Activated CD4-positive, alpha-beta T cell treated with anti-CD3 and anti-CD28 coated beads, Interleukin-10, Interleukin-2, amounts not matched to agents 100 ng/mL and 50 ng/mL, durations not matched to agents 16 hours and 8 hours (primary cell): ENCODE data around the gene KRT14.
"Not testable (repeated sequence)": the region's sequence is repeated elsewhere in the genome, so short reads cannot be mapped to it uniquely, and the experiment has no call there.

ENCODE experiments used
- DNase-seq: peaks from one replicate; pipeline ENCODE4 v3.0.0-alpha.2; 2020

KRT14 gene

DNA sequence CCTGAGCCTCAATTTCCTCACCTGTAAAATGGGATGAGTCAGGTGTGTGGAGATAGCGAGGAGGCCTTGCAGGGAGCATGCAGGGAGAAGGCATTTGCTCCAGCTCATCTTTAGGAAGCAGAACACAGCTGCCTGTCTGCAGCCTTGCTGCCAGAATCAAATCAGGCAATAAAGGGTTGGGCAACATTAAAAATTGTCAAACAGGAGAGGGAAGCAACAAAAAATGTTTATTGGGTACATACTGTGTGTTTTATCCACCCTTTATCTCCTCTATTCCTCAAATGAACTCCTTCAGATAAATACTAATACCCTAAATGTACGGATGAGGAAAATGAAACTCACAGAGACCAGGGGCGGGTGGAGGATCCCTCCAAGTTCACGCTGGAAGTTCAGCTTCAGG is 13.6 kb upstream of the KRT14 start:
- DNase-seq: no peak

DNA sequence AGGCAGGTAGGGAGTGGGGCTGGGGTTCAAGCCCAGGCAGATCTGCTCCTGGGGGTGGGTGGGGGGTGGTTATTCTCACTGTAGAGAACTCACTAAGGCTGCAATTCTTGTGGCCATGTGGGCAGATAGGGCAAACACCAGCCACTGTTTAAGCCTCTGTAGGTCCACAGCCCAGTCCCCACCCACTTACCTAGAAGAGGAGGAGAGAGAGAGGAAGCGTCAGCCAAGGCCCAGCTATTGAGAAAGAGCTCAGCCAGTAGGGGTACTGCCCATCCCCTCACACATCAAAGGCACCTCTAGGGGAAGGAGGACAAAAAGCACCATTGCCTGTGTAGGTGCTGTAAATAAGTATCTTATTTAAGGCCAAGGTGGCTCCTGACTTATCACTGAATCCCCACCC is 13.0 kb upstream of the KRT14 start:
- DNase-seq: no peak

DNA sequence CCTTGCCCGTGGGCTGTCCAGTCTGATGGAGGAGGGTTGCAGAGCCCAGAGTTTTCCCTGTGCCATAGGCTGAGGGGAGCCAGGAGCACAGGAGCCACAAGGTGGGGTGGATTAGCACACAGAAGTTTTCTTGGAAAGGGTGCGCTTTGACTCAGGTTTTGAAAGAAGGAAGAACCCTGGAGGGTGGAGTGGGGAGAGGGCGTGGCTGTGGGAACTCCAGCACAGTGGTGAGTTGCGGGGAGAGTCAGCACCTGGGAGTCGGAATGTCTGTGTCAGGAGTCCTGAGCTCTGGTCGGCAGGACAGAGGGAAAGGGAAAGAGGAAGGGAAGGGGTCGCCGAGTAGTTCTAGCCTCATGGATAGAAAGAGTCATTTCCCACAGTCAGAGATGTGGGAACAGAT is 8.9 kb upstream of the KRT14 start:
- DNase-seq: no peak

DNA sequence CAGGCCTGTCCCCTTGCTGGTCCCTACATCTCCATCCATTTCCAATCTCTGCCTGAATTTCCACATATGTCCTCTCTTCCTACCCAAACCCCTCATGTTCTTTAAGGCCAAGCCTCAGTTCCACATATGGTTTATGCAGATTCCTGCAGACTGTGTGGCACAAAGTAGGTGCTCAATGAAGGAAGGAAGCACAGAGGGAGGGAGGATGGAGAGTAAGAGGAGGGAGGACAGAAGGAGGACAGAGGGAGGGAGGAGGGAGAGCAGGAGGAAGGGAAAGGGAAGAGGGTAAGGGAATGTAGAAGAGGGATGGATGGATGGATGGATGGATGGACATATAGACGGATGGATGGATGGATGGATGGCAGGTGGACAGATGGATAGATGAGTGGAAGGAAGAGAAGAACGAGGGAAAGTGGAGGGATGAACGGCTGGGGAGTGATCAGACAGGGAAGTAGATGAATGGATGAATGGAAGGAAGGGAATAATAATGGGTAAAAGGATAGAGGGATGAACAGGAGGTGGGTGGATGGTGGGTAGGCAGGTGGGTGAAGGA is 7.7 kb upstream of the KRT14 start:
- no peak for DNase-seq

DNA sequence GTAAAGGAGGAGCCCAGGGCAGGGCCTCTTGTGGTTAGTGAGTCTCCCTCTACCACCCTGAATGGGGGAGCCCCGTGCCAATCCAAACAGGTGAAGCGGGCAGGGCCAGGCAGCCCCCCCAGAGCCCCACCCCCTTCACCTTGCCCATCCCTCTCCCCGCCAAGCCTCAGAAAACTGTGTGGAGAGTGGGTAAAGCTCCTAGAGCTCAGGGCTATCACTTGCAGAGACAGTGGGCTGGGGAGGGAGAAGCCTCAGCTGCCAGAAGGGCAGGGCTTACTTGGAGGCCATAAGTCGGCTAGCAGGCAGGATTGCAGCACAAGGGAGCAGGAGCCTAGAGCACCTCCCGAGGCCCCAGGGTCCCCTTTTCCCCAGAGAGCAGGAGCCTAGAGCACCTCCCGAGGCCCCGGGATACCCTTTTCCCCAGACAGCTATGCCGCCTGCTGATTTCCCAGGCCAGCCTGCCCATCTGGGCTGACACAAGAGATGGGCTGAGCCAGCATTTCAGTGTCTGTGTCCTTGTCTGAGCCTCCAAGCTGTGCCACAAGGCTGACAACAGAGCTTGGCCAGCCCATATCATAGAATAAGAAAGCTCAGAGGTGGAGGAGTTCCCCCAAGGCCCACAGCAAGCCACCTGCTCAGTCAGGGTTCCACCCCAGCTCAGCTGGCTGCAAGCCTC is 6.7 kb upstream of the KRT14 start:
- DNase-seq: no peak

DNA sequence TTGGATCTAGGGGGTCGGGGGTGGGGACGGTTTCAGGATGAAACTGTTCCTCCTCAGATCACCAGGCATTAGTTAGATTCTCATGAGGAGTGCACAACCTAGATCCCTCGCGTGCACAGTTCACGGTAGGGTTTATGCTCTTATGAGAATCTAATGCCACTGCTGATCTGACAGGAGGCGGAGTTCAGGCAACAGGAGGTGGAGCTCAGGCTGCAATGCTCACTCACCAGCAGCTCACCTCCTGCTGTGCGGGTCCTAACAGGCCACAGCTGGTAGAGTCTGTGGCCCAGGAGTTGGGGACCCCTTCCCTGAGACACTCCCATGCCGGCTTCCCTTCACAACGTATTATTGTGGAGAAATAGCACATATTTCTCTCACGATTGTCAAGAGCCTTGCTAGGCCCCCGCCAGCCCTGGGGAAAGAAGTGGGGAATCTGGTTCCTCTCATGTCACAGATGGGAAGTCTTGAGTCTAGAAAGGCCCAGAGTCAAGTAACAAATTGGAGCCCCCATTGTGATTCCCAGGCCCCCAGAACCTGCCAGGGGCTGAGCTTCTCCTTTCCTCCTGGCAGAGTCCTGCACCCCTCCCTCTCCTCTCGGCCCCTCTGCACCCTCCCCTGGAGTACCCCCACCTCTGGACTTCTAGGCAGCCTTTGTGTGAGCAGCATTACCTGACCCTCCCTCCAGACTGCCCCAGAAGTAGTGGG is 6.1 kb upstream of the KRT14 start:
- no peak for DNase-seq

DNA sequence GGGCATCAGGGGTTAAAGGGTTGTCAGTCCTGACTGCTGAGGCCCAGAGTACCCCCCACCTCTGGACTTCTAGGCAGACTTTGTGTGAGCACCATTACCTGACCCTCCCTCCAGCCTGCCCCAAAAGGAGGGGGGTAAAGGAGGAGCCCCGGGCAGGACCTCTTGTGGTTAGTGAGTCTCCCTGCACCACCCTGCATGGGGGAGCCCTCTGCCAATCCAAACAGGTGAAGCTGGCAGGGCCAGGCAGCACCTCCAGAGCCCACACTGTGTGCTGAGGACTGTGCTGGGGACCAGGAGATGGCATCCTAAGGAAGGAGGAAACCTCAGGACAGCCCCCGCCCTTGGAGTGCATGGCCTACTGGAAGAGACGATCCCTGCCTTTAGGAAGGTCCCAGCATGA is 2.6 kb upstream of the KRT14 start:
- no peak for DNase-seq

DNA sequence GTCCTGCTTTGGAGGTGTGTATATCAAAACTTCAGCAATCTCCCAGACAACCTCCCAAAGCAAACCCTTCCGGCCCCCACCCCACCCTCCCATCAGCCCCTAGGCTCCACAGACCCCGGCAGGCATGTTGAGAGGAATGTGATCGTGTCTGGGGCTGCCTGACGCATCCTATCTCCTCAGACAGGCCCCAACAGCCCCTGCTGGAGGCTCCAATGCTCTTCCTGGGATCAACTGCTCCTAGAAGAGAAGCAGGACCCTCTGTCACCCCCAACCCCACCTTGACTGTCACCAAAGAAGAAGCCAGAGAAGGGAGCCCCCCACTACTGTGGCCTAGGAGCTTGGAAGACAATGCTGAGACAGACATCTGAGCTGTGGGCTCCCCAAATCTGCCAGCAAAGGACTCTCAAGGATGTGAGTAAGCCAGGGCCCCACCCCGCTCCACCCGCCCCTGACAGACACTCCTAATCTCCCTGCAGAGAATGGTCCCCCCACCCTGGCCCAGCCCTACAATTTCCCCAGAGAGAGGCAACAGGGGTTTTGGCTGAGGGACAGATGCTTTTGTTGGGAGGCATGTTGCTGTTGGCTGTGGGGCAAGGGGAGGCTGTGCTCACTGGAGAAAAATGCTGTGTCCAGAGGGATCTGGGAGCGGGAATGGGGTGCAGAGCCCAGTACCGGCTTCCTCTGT is 1.6 kb upstream of the KRT14 start:
- no peak for DNase-seq

DNA sequence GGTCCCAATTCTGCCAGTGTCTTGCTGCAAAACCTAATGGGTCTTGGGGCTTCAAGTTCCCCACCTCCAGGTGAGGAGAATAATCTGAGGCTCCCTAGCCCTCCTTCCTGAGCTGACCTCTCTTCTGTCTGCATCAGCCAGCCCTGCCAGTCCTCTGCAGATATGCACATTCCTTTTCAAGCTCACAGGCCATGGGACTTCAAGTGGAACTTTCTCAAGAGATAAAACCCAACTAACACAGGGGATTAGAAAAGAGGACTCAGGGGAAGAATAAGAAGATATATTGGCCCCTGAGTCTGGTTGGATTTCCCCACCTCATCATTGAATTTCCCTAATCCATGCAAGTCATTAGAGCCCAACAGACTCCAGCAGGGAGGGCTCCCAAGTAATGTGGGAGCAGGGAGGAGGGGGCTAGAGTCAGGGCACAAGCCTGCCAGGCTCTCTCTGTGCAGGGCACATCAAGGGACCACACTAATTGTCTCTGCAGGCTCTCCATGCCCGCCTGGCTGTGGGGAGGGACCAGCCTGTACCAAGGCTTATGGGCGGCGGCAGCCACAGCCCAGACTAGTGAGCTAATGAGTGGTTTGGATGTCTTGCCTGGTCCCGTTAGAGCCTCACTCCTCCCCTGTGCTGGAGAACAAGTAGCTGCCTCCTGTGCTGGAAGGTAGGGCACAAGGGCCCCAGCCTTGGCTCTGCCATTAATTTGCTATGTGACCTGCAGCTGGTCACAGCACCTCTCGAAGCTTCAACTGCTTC is 1.2 kb downstream of the KRT14 start:
- no peak for DNase-seq

DNA sequence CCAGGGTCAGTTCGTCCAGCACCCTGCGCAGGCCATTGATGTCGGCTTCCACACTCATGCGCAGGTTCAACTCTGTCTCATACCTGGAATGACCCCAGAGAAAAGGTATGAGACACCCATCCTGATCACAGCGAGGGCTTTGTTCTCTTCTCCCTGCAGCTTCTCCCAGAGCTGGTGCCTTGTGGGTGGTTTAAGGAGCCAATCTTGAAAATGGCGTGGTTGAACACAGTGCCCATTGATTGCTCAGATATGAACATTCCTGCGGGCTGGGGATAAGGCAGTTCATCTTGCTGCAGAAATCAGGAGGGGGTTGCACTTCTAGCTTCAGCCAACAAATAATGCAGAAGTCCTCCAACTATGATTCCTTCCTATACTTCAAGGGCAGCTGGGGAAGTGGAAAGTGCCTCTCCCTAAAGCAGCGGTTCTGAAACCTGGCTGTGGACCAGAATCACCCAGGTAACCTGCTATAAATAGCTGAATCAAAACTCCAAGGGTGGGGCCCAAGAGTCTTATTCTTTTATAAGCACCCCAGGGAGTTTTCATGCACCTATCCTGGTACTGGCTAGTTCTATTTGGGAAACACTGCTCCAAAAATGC is 2.3 kb downstream of the KRT14 start:
- not testable (repeated sequence) for DNase-seq

DNA sequence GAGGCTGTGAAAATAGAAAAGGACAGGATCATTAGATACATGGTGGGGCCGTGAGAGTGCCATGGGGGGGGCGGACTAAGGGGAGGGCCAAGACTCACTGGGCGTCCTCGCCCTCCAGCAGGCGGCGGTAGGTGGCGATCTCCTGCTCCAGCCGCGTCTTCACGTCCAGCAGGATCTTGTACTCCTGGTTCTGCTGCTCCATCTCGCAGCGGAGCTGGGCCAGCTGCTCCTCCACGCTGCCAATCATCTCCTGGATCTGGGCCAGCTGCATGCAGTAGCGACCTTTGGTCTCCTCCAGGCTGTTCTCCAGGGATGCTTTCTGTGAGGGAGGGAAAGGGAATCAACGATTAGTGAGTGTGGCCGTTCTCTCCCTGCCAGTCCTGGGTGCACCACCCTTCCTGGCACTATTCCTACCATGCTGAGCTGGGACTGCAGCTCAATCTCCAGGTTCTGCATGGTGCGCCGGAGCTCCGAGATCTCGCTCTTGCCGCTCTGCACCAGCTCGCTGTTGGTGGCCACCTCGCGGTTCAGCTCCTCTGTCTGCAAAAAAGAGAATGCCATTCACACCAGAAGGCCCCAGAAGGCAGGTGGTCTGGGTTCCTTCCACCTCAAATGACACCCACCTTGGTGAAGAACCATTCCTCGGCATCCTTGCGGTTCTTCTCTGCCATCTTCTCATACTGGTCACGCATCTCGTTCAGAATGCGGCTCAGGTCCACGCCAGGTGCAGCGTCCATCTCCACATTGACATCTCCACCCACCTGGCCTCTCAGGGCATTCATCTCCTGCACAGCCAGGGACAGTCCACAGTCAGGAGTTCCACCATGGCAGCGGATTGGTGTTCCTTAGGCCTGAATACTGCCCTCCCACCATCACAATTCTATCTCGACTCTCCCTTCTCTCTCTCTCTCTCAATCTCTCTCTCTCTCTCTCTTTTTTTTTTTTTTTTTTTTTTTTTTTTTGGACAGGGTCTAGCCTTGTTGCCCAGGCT is 3.3 kb downstream of the KRT14 start:
- no peak for DNase-seq

DNA sequence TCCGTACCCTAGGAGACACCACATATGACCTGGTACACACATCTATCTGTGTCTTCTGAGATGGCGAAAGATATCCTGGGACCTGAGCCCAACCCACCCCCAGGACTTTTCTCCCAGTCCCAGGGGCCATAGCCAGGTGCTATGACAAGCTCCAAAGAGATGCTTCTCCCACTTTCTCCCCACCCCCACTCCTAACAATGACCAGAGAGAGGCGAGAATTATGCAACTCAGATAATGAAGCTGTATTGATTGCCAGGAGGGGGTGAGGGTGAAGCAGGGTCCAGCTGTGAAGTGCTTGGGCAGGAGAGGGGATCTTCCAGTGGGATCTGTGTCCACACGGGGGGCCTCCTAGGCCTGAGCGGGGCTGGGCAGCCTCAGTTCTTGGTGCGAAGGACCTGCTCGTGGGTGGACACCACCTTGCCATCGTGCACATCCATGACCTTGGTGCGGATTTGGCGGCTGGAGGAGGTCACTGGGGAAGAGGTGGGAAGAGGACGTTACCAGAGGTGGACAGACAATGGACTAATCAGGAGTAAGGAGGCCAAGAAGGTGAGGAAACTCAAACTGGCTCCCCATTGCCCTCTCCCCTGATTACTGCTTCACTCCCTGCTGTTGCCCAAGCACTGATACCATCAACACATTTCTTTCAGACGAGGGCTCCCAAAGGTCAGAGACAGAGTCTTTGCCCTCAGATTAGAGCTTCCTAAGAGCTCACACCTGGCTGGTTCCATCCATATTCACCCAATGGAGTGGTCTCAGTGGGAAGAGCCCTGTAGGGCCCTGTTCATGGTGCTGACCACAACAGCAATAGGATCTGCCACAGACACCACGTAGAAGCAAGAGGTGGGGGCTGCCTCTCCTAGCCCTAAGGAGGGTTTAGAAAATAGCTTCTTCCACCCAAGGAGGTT is 4.4 kb downstream of the KRT14 start:
- DNase-seq: not testable (repeated sequence)

DNA sequence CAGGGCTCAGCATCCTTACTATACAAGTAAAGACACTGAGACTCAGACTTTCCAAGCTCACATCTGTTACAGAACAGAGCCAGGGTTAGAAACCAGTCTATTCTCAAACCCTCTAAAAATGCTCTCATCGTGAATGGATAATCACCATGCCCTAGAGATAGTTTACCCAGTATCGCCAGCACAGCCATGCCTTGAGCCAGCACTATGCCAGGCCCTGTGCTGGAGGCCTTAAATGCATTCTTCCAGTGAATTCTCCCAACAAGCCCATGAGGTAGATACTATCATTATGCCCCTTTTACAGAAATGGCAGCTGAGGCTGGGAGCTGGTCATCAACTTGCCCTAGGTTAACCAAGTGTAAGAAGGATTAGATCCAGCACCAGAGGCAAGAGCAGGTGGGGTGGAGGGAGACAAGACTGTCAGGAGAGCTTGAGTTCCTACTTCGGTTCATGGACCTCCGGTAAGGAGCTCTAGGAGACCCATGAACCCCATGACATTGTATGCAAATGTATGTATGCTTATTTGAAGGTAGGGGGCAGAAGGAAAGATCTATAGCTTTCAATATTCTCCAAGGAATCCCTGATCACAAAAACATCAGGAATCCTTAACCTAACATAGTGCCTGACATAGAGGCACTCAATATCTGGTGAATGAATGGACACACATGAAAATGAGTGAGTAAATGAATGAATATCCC is 5.2 kb downstream of the KRT14 start:
- no peak for DNase-seq

DNA sequence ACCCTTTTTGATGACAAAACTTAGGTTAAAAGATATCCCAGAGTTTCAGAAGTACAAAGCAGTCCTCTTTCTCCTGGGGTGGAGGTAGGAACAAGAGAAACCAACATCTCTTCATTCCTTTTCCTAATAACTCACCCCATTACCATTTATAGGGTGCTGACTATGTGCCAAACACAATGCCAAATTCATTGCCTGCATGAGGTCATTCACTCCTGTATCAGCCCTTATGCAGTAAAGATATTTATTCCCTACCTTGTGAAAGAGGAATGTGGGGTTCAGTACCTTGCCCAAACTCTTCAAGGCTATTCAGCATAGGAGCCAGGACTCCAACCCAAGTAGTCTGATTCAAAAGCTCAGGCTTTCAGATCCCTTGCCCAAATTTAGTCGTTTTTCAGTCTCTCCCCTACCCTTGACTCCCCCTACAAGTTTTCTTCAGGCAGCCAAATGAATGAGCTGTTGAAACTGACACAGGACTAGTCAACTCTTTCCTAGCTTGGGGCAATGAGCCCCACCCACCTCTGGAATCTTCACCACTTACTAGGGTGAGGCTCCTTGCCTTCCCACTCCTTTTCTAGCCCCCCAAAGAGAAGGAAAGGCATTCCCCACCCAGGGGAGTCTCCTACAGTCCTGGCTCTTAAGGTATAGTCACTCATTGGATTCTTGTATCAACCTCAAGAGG is 5.9 kb downstream of the KRT14 start:
- DNase-seq: no peak

DNA sequence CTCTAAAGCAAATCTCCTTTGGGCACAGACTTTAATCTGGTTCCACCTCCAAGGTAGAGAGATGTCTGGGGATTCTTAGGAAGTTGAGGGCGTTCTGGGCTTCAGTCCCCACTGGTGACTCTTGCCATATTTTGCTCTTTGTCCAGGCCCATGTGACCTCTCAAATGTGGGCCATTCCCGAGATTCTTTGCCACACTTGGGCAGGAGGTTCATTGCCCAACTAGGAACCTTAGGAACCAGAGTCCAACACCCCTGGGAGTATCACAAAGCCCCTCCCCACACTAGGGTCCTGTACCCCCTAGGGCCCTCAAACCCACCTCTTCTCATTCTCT is 6.5 kb downstream of the KRT14 start:
- no peak for DNase-seq

DNA sequence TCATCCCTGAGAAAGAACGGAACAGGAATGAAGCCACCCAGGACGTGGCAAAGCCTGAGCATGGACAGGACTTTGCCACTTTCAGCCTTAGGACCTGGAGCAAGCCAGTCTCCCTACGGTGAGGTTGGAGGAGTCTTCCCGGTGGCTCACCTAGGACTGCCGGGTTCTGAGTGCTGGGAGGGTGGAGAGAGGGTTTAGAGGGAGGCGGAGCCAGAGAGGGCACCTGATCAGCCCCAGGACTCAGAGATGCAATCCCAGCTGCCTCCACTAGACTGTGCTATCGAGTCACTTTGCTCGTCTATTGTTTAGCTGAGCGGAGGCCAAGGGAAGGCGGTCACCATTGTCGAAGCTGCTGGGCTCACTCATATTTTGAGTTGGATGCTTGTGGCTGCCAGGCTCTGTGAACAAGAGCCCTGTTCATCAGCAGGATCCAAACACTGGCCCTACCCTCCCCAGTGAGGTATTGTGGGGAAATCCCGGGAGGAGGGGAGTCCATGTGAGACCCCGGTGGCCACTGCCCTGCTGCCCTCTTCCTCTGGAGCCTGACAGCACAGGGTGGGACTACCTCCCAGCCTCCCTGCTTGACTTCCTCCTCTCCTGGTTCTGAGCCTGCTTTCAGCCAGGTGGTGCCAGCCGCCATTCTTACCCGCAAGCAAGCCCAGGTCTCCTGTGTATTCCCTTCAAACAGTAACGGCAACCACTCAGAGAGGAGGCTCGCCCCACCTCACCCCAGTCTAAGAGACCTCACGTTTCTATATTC is 7.0 kb downstream of the KRT14 start:
- peak; percentile 82 for DNase-seq

DNA sequence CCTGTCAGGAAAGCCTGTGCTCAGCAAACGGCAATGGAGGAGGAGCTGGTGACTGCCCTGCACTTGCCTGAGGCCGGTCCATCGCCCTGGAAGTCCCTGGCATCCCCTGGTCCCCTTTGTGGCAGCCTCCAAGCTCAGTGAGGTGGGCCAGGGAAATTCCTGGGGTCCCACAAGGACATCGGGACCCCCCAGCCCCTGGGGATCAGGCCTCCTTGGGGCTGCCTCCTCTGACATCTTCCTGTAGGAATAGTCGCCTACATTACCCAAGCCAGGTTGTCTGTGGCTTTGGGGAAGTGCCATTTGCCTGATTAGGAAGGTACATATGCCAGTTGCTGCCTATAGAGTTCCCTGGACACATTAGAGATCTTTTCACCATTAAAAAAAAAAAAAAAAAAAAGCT is 7.7 kb downstream of the KRT14 start:
- no peak for DNase-seq

DNA sequence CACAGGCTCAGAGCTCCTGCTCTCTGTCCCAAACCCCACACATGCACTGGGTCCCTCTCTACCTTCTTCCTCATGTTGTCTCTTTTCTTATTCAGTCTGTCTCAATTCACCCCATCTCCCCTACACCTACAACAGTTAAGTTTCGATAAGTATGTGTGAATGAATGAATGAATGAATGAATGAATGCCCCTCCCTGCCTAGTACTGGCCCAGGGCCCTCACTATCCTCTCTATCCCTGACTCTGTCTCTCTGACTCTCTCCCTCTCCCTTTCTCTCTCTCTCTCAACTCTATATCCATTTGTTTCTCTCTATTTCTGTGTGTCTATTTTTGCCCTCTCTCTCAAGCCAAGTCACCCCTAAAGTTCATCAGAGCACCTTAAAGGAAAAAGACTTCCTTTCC is 8.2 kb downstream of the KRT14 start:
- no peak for DNase-seq

DNA sequence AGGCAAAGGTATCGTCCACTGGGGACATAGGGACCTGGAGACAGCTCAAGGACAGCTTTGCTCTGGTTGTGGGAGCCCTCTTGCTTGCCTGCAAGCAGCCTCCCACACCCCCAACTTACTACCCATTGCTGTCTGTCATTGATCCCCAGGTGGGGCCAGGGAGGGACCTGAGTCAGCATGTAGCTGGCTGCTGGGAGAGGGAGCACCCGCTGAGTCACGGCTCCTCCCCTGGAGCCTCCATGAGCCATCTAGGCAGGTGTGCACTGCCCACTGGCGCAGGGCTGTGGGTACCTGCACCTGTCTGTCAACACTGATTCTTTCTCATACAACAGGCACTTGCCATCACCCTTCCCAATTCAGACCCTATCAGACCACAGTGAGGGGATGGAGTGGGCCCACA is 10.0 kb downstream of the KRT14 start:
- DNase-seq: not testable (repeated sequence)
